Ureter (tissue), 1 donor: ENCODE data around the gene CDH15. TPM values are rescaled to one million over a fixed set of nuclear protein-coding genes. Genes with fewer than 3 reads are reported as not detected.
"Not testable (repeated sequence)": the region's sequence is repeated elsewhere in the genome, so short reads cannot be mapped to it uniquely, and the experiment has no call there.

Experiments used
- DNase-seq: peaks from one replicate; pipeline ENCODE4 v3.0.0-alpha.2; 2020; ENCODE audit warnings: low spot score
- total RNA-seq: library from RNA; stranded (reverse); gene quantifications from one replicate; pipeline ENCODE4 v1.2.4, GENCODE V29; 2023
- donor health status: DM: yes; HTN: yes; CAD: no.

CDH15 gene
- total RNA-seq, 1 donor from 2014 or later, result not detected

DNA sequence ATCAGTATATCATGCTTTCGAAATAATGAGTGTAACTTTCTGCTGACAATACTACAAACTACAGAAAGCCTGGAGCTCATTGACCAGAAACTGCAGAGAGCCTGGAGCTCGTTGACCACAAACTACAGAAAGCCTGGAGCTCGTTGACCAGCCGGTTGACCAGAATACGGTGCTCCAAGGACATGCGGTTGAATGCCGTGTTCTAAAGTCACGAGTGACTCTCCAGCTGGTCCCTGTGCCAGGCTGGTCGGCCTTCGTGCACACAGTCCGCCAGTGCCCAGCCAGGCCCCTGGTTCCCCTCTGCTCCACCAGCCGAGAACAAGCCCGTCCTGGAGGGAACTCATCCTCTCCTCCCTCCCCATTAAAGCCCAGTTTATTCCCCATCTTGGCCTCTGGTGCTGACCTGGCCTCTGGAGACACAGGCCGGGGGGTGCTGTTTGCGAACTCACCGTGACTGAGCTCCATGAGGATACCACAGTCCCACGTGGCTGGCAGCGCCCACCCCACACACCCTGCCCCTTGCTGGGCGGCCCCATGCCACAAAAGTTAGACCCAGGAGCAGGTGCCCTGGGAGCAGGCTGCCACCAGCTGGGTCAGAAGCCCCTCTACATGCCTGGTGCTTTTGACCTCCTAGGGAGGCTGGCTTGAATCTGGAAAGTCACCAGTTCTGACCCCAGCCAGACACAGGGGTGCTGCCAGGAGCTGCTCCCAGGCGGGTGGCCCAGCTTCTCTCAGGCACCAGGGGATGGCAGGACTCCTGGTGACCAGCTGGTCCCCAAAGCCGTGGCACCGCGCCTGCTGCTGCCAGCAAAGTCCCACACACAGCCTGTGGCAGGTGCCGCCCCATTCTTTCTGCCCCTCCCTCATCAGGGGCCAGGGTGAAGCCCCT lies 15.5 kb upstream of the CDH15 start:
- no peak for DNase-seq

DNA sequence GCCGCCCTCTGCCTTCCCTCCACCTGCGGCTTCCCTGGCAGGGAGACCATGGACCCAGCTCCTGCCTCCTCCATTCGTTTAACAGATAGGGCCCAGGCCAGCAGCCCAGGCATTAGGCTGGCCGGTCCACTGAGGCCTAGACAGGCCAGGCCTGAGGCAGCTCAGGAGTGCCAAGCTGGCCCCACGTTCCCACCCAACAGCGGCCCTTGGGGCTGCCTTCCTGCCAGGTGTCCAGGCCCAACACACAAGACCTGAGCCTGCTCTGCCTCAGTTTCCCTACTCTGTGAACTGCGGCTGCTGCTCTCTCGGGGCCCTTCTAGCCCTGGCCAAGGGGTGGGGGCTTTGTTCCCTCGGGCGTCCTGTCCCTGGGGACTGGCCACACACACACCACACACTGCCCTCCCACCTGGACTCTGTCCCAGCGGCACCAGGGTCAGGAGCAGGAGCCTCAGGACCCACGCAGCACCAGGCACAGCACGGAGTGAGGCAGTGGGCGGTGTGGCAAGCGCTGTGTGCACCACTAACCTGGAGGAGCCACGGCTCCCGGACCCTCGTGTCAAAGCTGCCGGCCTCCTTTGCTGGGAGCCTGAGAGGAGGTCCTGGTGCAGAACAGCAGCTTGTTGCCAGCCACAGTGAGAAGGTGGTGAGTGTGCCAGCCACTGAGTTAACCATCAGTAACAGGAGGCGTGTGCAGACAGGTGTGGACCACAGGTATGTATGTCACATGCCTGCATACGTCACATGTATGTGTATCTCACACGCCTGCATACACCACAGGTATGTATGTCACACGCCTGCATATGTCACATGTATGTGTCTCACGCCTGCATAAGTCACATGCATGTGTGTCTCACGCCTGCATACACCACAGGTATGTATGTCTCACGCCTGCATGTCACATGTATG lies 14.6 kb upstream of the CDH15 start:
- no peak for DNase-seq

DNA sequence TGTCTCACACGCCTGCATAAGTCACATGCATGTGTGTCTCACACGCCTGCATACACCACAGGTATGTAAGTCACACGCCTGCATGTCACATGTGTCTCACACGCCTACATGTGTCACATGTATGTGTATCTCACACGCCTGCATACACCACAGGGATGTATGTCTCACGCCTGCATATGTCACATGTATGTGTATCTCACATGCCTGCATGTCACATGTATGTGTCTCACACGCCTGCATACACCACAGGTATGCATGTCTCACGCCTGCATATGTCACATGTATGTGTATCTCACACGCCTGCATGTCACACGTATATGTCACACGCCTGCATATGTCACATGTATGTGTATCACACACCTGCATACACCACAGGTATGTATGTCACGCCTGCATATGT lies 13.8 kb upstream of the CDH15 start:
- DNase-seq, result no peak

DNA sequence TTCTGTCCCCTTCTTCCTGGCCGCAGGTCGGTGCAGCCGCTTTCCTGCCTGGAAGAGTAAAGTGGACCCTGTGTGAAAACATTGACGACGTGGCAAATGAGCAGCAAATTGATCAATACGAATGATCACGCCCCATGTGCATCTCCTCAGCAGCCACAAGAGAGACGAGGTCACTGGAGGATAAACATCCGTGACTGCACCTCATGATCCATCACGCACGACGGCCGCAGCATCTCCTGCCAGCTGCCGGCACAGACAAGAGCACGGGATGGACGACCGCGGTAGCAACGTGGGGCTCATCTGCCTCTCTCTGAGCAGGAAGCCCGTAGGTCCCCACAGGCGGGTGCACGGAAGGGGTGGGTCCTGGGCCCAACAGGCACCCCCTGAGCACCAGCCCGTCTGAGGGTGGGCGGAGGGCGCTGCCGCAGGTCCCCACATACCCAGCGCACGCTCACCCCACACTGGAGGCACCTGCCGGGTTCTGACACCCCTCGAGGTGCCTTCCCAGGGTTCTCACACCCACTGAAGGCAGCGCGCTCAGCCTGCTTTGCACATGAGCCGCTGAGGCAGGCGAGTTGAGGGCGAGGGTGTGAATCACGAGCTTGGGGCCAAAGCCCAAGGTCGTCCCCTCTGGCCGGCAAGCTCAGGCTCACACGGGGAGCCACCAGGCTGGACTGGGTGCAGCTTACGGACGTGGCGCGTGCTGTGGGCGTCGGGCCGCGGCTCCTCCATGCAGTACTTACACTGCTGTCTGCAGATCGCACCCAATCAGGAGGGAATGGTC lies 12.3 kb upstream of the CDH15 start:
- no peak for DNase-seq

DNA sequence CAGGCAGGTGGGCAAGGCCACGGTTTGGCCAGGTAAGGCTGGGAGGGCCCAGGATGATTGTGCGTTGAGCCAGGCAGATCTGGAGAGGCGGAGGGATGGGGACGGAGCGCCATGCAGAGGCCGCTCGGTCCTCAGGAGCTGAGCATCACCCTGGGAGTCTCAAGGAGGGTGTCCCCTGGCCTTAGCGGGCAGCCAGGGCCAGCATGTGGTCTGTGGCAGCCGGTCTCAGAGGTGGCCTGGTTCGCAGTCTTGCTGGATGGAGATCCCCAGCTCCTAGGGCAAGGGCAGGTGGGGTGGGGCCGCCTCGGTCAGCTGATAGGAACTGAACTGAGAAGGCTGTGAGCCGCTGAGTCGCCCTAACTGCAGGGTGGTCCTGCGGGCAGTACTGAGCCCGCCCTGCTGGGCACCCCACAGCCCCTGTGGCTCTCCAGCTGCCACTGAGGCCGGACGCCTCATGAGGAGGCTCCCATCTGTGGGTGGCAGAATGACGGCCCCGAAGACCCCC lies 11.6 kb upstream of the CDH15 start:
- DNase-seq, result no peak

DNA sequence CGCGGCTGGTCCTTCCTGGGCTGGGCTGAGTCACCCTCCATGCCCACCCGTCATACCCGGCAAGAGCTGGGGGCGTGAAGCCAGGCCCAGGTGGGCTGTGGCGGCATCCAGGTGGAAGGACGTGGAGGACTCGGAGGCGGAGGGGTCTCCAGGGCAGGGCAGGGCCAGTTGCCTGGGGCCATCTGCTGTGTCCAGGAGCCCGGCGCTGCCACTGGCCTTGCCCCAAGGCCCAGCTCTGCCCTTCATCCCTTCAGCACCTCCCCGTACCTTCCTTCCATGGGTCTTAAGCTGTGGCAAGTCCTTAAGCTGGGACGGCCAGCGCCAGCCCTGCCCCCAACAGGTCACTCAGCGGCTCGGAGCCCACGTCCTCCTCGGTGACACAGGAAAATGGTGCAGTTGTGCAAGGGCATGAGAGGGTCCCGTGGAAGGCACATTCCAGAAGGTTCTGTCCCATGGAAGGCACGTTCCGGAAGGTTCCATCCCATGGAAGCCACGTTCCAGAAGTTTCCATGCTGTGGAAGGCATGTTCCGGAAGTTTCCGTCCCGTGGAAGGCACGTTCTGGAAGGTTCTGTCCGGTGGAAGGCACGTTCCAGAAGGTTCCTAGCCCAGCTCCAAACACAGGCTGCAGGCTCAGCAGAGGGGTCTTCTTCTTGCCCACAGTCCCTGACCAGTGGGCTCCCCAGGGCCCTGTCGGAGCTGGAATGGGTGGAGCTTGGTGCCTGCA lies 10.4 kb upstream of the CDH15 start:
- DNase-seq, result no peak

DNA sequence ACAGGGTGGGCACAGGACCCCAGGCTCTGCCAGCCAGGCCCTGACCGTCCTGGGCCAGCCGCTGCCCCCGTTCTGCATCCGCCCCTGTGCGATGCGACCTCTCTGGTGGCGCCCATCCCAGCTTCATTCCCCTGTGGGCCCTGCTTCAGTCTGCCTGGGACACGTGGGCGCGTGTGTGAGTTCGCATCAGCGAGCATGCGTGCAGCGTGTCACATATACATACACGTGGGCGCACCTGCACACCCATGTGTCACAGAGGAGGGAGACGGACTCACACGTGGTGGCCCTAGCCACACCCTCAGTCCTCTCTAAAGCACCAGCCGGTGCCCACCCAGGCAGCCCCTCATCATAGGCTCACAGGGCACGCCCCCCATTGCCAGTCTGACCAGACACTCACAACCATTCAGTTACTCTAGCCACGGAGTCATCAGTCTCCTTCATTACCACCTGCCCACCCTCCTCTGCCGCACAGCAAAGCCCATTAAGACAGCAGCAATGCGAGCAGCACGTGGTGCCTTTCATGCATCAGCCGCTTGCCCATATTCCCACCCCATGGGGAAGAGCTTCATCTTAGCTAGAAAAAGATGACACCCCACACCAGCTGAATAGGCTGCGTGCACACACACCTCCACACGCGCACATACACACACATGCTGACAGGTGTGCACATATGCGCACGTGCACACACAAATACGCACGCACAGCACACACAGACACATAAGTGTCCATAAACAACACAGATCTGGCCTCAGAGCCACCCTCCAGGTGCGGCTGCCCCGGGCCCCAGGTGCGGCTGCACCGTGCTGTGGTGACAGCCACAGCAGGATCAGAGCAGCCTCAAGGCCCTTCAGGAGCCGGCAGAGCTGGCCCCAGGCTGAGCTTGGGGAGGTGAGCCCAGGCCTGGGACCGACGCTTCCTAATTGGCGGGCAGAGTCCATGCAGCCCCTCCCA lies 9.5 kb upstream of the CDH15 start:
- no peak for DNase-seq

DNA sequence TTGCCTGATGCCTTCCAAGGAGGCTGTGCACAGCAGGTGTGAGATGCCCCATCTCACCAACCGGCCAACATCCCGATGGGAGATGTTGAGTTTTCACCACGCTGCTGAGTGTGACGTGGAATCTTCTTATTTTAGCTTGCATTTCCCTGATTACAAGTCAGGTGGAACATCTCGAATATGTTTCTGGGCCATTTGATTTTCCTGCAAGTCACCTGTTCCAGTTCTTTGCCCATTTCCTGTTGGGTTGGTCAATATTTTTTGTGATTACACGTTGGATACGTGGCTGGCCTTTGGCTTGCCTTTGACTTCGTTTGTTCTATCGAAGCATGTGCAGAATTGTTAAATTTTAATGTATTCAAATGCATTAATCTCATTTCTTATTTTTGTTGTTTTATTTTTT lies 8.3 kb upstream of the CDH15 start:
- DNase-seq, result no peak

DNA sequence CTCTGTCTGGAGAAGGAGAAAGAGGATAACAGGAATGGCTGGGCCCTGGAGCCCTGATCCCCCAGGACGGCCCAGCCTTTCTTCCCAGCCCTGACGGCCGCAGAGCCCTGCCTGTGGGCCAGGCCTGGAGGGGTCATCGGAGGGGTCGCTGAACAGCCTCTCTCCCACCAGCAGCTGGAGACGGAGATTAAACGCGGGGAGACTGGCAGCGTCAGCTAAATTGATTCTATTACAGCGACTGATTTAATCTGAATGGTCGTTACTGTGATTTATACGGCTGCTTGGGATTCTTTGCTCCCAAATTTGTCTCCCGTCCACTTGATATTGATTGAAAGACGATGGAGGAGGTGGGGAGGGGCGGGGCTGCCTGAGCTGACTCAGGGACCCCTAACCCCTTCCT lies 7.1 kb upstream of the CDH15 start:
- DNase-seq, result no peak

DNA sequence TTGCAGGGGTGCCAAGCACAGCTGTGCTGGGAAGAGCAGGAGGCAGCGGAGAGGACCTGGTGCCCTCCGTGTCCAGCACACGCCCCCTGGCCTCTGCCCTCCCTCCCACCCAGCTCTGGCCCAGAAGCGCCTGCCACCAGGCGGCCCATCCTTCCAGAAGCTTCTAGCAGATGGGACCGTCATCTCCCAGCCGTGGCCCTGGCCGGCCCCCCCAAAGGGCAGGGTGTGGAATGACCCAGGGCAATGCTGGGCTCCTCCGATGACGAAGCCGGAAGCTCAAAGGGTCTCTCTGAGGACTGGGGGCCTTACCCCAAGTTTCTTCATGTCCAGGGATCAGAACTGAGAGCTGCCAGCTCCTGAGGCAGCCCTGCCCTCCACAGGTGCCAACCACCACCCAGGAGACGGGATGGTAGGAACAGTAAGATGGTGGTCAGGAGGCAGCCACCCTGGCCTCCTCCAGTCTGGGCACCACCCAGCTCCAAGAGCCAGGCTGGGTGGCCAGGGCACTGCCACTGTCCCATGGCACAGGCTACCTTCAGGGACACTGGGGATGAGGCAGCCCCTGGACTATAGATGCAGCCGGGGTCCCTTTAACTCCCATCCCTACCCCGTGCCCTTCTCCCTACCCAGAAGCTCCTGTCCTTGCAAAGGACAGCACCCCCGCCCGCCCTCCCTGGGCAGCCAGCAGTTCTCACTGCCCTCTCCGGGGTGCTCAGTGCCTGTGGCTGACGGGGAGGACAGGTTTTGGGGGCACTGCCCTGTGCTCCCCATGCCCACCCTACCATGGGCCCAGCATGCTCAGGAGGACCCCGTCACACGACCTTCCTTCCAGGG lies 6.5 kb upstream of the CDH15 start:
- no peak for DNase-seq

DNA sequence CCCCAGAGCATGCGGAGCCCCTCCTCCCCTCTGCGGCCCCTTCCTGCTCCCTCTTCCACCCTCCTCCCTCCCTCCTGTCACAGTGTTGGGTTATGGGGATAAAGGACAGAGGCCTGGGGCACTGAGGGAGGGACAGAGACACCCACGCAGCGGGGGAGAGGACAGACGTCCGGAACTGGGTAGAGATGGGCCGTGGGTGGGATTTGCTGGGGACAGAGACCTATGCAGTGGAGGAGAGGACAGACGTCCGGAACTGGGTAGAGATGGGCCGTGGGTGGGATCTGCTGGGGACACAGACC lies 5.9 kb upstream of the CDH15 start:
- not testable (repeated sequence) for DNase-seq

DNA sequence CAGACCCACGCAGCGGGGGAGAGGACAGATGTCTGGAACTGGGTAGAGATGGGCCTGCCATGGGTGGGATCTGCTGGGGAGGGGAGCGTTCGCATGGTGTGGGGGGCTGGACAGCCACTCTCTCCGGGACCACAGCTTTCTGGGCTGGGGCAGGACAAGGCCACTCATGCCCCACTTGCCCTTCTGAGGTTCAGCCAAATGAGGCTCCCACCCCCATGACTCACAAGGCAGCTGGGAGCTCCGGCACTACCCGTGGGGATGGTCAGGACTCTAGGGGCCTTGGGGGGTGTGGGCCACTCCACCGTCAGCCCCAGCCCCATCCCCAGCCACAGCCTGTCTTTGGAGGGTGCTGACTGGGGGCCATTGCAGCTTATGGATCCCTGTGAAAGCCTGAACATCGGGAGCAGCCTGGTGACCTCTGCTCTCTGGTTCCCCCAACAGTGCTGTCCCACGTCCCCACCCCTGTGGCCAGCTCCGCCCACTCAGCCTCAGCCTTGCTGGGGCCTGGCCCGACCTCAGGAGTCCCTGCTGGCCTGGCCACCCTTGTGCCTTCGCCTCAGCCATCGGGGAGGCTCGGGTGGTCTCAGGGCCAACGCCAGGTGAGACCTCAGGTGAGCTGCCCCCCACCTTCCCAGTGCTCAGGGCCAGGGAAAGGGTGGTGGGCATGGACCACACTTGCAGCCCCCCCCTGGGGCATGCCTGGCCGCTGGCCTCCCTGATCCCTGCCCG lies 4.7 kb upstream of the CDH15 start:
- no peak for DNase-seq

DNA sequence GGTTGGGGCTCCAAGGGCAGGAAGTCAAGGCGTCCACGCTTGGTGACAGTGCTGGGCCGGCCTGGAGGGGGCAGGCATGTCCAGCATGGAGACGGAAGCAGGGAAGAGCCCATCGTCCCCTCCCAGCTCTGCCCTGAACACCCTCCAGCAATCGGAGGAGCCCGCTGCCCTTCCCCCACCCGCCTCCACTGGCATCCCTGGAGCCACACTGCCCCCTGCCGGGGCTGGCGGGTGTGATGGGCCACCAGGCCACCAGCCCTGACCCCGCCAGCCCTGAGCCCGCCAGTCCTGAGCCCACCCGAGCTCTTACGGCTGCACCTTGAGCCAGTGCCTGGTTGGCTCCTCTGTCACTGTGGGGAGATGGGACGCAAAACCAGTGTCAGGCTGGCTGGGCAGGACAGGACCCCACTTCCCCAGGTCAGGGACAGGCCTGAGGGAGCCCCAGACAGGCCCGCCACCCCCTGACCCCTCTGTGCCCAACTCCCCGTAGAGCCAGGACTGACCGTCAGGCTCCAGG lies 4.1 kb upstream of the CDH15 start:
- DNase-seq, result peak; percentile 85

DNA sequence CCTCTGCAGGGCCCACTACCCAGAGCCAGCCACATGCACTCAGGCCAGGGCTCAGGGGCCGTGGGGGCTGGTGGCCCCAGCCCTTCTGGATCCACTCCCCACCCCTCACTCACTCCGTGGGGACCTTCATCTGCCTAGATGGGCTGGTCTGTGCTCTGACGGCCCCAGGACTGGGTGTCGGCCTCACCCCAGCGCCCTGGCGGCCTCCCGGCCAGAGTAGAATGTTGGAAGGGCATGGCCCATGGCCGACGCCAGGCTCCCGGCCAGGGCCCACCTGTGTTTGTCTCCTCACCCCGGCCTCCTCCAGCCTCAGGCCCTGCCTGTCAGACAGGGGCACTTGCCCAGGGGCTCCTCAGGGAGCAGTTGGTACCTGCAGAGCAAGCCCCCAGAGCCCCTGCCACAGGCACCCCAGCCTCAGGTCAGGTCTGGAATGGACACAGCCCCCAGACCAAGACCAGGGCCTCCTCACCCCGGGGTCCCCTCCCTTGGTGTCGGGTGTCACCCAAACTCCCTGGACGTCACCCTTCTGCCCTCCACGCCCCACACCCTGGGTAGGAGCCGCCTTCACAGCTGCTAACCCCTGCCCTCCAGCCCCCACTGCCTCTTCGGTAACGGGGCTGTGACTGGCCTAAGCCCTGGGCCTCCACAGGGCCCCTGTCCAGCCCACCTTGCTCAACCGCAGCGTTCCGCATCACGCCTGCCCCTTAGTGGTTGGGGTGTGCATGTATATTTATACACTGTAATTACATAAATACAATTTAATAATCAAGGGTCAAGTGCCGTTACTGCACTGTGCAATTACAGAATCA lies 3.0 kb upstream of the CDH15 start:
- DNase-seq, result no peak

DNA sequence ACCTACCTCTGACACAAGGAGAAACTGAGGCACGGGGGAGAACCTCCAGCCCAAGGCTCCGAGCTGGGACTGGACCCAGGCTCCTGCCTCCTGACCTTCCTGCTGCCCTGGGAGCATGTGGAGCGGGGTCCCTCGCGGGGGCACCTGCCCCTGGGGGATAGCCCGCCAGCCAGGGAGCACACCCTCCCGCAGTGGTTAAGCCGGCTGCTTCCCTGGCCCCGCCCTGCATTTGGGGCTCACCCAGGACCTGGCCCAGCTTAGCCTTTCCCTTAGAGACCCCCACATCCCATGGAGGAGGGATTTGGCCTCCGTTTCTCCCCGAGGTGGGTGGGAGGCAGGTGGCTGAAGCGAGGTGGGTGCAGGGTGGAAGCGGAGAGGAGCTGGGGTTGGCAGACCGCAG lies 1.8 kb upstream of the CDH15 start:
- DNase-seq, result no peak

DNA sequence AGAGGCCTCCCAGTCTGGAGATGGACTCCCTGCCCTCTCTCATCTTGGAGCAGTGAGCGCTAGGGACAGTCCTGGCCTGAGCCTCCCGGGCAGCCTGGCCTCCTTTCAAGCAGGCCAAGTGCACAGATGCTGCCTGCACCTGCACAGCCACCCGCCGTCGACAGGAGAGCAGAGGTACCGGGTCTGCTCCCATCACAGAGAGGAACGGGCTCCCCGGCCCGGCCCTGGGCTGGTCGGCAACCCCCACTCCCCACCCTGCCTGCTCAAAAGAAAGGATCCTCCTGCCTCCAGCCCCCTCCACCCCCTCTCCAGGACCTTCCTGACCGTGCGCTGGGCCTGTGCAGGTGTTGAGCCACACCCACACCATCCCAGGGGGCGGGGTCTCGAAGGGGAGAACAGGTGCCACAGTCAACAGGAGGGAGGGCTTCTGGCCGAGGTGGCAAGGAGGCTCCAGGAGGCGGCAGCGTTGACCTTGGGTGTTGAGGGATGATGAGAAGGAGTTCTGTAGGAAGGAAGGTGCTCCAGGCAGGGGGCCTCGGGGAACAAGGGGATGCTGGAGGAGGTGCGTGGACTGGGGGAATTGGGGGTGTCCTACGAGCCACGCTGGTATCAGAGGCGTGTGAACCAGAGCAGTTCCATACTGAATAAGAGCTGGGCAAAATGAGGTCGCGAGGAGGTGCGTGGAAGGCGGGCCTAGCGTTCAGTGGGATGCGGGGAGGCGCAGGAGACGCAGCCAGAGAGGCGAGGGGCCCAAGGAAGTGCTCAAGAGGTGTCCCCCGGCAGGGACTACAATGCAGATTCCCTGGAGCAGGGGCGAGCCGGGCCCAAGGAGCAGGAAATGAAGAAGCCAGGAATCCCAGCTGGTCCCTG lies 967 bp upstream of the CDH15 start:
- no peak for DNase-seq

DNA sequence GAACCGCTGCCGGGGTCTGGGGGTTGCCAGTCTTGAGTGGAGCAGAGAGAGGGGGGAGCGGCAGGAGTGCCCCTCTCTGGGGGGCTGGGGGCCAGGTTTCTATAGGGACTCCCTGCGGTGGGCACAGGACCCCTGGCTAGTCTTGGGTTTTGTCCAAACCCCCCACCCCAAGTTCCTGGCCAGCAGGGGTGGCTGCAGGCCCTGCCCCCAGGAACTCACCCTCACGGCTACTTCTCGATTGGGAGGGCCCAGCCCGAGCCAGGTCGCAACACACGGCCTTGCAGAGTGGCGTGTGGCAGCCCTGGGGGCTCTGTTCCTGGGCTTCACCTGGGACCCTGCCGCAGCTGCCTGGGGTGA lies 601 bp downstream of the CDH15 start:
- no peak for DNase-seq
